ENCODE results near the gene MORN1.

- TF ChIP-seq CTCF (IDR thresholded peaks at IDR 0.05) (no peak), POLR2A (IDR thresholded peaks at IDR 0.05) (no peak)
These were observed 40.2 kb upstream of the MORN1 start for GRCh38 chr1:2431518-2431917.

All from uterus (tissue), 2 donors.